HEK293T (cell line): Measurements from ENCODE around the gene WASF1.

ENCODE experiments used
- BHLHE40 ChIP-seq: fragments of 450-650 bp; IDR thresholded peaks from 2 replicates; pipeline ENCODE4 v1.6.1; 2016; ENCODE audit warnings: mild to moderate bottlenecking, moderate library complexity, borderline replicate concordance
- TARDBP ChIP-seq: fragments of 450-650 bp; IDR thresholded peaks from 2 replicates; pipeline ENCODE4 v1.6.1; 2016

- TF ChIP-seq TARDBP (no peak), BHLHE40 (no peak)
Observed at GRCh38 chr6:110090876-110091275, 88.6 kb downstream of the WASF1 start.
